RWPE1 (cell line): ENCODE results near the gene MICU1.
"Not testable (repeated sequence)": the region's sequence is repeated elsewhere in the genome, so short reads cannot be mapped to it uniquely, and the experiment has no call there.

Experiments used
- CTCF ChIA-PET: fragments of 350-600 bp; sonication (Branson Sonifier 250); formaldehyde crosslinking; extraction: SDS; loops from one replicate; lab custom pipeline; 2021; lab: Yijun Ruan, JAX
- POLR2A ChIA-PET: fragments of 400-600 bp; formaldehyde crosslinking; extraction: SDS; loops from one replicate; lab custom pipeline; 2020; ENCODE audit warnings: antibody characterized with exemption; ENCODE audit not compliant: low non-redundant PET; lab: Yijun Ruan, JAX
- DNase-seq: peaks from one replicate; pipeline ENCODE4 v3.0.0; 2012; ENCODE audit warnings: low spot score
- H3K27ac ChIP-seq: fragments of 450-650 bp; 2 replicates; pipeline ENCODE4 v1.5.1; 2017
- TF ChIP-seq, protein P1 (sequence below): fragments of 450-650 bp; conservative IDR thresholded peaks from 2 replicates; pipeline ENCODE4 v1.5.1; 2017; ENCODE audit warnings: low read depth, mild to moderate bottlenecking

MICU1 gene, protein sequence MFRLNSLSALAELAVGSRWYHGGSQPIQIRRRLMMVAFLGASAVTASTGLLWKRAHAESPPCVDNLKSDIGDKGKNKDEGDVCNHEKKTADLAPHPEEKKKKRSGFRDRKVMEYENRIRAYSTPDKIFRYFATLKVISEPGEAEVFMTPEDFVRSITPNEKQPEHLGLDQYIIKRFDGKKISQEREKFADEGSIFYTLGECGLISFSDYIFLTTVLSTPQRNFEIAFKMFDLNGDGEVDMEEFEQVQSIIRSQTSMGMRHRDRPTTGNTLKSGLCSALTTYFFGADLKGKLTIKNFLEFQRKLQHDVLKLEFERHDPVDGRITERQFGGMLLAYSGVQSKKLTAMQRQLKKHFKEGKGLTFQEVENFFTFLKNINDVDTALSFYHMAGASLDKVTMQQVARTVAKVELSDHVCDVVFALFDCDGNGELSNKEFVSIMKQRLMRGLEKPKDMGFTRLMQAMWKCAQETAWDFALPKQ

DNA sequence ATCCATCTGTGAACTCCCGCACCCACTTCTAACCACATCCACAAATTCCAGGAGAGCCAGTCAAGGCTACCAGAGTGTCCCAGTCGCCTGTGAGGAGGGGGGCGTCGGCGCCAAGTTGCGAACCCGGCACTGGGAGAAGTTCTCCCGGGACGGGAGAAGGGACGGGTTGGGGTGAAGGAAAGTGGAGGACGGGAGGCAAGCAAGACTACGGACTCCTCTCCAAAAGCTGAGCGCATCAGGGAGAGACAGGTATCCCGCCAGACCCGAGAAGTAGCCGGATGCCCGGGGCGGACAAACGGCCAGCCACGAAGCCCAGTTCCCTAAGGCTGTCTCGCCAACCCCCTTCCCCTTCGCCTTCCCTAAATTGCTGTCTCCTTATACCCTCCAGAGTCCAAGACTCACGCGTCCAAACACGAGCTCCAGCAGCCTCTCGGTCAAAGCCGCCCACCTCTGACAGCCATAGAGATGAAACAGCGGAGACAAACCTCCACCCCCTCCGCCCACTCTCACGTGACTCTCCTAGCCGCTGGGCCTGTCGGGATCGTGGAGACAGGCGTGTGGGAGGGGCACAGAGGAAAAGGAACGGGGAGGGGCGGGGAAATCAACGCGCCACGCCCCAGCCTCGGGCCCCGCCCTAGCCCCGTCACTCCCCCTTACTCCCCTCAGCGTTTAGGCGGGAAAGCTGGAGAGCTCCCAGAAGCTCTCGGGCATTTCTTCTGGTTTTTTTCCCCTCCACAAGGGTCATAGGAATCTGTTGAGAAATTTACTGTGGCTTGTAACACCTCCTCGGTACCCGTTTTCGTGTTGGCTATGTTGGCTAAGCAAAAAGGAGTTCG, at the start of gene MICU1:
MICU1 (minus strand) TSS at position 472 of the 836 bp plus-strand sequence. CDS start 59,286 bp downstream, outside the sequence.
- POLR2A ChIA-PET = interaction anchor here (0.5 to 0.7 kb wide), 2 partner anchors 12 to 66 kb away, joined by 3 to 4 read pairs; partner anchors contain the start of gene MCU
- CTCF ChIA-PET = interaction anchor here (0.7 to 1.0 kb wide), 4 partner anchors 13 to 1183 kb away, joined by 3 read pairs; no protein-coding TSS in a partner anchor
- peak; percentile 99 for DNase-seq
- H3K27ac ChIP-seq = peak within 1 kb of the TSS; percentile 80
- TF ChIP-seq, protein P1, sequence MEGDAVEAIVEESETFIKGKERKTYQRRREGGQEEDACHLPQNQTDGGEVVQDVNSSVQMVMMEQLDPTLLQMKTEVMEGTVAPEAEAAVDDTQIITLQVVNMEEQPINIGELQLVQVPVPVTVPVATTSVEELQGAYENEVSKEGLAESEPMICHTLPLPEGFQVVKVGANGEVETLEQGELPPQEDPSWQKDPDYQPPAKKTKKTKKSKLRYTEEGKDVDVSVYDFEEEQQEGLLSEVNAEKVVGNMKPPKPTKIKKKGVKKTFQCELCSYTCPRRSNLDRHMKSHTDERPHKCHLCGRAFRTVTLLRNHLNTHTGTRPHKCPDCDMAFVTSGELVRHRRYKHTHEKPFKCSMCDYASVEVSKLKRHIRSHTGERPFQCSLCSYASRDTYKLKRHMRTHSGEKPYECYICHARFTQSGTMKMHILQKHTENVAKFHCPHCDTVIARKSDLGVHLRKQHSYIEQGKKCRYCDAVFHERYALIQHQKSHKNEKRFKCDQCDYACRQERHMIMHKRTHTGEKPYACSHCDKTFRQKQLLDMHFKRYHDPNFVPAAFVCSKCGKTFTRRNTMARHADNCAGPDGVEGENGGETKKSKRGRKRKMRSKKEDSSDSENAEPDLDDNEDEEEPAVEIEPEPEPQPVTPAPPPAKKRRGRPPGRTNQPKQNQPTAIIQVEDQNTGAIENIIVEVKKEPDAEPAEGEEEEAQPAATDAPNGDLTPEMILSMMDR = no peak

DNA sequence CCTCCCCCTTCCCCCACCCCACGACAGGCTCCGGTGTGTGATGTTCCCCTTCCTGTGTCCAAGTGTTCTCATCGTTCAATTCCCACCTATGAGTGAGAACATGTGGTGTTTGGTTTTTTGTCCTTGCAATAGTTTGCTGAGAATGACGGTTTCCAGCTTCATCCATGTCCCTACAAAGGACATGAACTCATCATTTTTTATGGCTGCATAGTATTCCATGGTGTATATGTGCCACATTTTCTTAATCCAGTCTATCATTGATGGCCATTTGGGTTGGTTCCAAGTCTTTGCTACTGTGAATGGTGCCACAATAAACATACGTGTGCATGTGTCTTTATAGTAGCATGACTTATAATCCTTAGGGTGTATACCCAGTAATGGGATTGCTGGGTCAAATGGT, 48.3 kb upstream of the MICU1 start:
- POLR2A ChIA-PET = not testable (repeated sequence)

DNA sequence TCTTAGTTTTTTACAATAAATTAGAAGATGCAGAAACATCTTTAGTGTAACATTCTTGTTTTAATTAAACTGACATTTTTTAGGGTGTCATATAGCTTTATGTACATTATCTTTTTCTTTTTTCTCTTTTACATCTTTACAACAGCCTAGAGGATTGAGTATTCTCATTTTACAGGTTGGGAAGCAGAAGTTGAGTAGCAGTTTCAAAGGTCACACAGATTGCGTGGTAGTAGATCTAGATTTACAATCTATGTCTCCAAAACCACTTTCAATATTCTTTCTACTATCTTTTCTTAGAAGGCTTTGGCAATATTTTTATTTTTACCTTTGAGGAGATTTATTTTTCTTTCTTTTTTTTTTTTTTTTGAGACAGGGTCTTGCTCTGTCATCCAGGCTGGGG, 47.4 kb upstream of the MICU1 start:
- TF ChIP-seq, protein P1 = no peak
- CTCF ChIA-PET = no interaction called here
- POLR2A ChIA-PET = no interaction called here
- DNase-seq = no peak
- H3K27ac ChIP-seq = no peak overlapping the region

More for the DNA sequence above, 48.3 kb upstream of the MICU1 start:
- CTCF ChIA-PET = interaction anchor here (0.6 to 0.9 kb wide), 2 partner anchors 14 to 107 kb away, joined by 3 to 4 read pairs; no protein-coding TSS in a partner anchor
- not testable (repeated sequence) for H3K27ac ChIP-seq, DNase-seq

DNA sequence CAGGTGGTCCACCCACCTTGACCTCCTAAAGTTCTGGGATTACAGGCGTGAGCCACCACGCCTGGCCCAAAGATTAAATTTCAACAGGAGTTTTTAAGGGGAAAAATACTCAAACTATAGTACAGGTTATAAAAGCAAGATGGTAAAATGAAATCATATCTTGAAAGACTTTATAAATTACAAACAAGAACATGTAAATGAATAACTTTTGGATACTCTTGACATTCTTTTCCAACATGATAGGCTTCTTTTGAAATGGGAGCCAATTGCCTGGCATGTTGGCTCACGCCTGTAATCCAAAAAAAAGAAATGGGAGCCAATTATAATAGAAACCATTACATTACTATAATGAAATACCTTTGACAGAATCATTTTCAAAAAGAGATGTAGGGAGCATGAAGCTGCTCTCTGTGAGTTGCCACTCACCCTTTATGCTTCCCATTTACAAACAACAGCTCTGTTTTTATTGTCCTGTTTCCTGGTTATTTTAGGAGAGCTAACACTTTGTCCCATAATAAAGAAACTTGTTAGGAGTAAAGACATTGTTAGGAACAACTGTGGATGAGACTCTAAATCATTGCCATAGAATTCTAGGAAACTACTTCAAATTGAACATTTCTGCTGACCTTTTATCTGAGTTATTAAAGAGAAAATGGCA, 41.5 kb upstream of the MICU1 start:
- TF ChIP-seq, protein P1 = no peak
- ChIA-PET CTCF (interaction anchor here (0.8 to 1.0 kb wide), 2 partner anchors 15 to 592 kb away, joined by 3 to 6 read pairs; no protein-coding TSS in a partner anchor), POLR2A (no interaction called here)
- H3K27ac ChIP-seq = peak overlapping the region; percentile 28; the same call in 1 of the 2 replicates
- DNase-seq = no peak

DNA sequence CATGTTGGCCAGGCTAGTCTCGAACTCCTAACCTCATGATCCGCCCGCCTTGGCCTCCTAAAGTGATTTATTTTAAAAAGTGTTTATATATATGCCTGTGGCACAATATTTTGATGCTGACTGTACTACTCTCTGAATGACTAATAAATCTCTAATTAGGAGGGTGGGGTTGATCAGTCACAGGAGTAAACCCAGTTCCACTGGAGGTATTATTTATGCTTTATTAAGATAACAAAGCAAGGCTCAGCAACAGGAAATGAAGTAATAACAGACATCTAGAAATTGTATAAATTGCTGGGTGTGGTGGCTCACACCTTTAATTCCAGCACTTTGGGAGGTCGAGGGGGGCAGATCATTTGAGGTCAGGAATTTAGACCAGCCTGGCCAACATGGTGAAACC, 40.0 kb upstream of the MICU1 start:
- TF ChIP-seq, protein P1 = no peak
- ChIA-PET POLR2A (no interaction called here), CTCF (interaction anchor here (0.5 kb wide), 1 partner anchor 180 kb away, joined by 4 read pairs; no protein-coding TSS in a partner anchor)
- peak overlapping the region; percentile 49; the same call in 1 of the 2 replicates for H3K27ac ChIP-seq
- DNase-seq = peak; percentile 87

DNA sequence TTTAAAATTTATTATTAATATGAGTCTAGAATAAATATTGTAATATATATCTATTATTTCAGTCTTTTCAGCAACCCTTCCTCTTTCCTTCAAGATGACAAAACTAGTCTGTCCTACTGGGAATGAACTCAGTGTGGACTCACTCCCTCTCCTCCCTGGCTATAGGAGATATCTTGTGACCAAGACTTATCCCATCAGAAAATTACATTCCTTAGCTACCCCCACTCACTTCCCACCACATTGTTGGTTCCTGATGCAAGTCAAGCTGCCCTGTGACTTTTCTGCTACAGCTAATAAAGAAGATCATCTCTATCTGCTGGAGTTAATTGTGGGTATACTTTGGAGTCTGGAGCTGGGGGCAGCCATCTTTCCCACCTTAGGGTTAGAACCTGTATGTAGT, 38.1 kb upstream of the MICU1 start:
- ChIA-PET CTCF (no interaction called here), POLR2A (no interaction called here)
- no peak for DNase-seq
- TF ChIP-seq, protein P1 = no peak
- H3K27ac ChIP-seq = no peak overlapping the region
